GM23248 (cell line): ENCODE measurements around the gene PDK1.
"Not testable (repeated sequence)": the region's sequence is repeated elsewhere in the genome, so short reads cannot be mapped to it uniquely, and the experiment has no call there.

Experiments
- EZH2 ChIP-seq: fragments of 200-600 bp; sonication (generic); IDR thresholded peaks from 2 replicates; pipeline ENCODE4 v1.6.1; 2018; ENCODE audit warnings: antibody characterized with exemption, mild to moderate bottlenecking; ENCODE audit not compliant: insufficient read depth, poor library complexity, severe bottlenecking
- EZH2phosphoT487 ChIP-seq: fragments of 200-600 bp; sonication (generic); IDR thresholded peaks from 2 replicates; pipeline ENCODE4 v1.6.1; 2018; ENCODE audit warnings: antibody characterized with exemption, moderate library complexity, mild to moderate bottlenecking, low read depth; ENCODE audit not compliant: insufficient read depth

DNA sequence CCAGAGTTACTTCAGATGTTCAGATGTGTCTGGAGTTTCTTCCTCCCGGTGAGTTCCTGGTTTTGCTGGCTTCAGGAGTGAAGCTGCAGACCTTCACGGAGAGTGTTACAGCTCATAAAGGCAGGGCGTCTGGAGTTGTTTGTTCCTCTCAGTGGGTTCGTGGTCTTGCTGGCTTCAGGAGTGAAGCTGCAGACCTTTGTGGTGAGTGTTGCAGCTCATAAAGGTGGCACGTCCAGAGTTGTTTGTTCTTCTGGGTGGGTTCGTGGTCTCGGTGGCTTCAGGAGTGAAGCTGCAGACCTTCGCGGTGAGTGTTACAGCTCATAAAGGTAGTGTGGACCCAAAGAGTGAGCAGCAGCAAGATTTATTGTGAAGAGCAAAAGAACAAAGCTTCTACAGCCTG is 31.3 kb downstream of the PDK1 start:
- TF ChIP-seq EZH2phosphoT487, EZH2: not testable (repeated sequence)
